ENCODE data around the gene HSD17B3.
"Not testable (repeated sequence)": the region's sequence is repeated elsewhere in the genome, so short reads cannot be mapped to it uniquely, and the experiment has no call there.

- TF ChIP-seq, protein P1, sequence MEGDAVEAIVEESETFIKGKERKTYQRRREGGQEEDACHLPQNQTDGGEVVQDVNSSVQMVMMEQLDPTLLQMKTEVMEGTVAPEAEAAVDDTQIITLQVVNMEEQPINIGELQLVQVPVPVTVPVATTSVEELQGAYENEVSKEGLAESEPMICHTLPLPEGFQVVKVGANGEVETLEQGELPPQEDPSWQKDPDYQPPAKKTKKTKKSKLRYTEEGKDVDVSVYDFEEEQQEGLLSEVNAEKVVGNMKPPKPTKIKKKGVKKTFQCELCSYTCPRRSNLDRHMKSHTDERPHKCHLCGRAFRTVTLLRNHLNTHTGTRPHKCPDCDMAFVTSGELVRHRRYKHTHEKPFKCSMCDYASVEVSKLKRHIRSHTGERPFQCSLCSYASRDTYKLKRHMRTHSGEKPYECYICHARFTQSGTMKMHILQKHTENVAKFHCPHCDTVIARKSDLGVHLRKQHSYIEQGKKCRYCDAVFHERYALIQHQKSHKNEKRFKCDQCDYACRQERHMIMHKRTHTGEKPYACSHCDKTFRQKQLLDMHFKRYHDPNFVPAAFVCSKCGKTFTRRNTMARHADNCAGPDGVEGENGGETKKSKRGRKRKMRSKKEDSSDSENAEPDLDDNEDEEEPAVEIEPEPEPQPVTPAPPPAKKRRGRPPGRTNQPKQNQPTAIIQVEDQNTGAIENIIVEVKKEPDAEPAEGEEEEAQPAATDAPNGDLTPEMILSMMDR (IDR thresholded peaks at IDR 0.05; ENCODE audit: extremely low read depth in 1 of 2, insufficient read depth in 1 of 2, low read depth in 1 of 2, low read length in 2 of 2), result not testable (repeated sequence)
- TF ChIP-seq EZH2 (IDR thresholded peaks at IDR 0.05; ENCODE audit: borderline replicate concordance, low read depth, low read length, severe bottlenecking); POLR2A (IDR thresholded peaks at IDR 0.05; ENCODE audit: low read depth, low read length); POLR2AphosphoS5 (IDR thresholded peaks at IDR 0.05; ENCODE audit: insufficient read depth, low read depth, low read length); MAX (IDR thresholded peaks at IDR 0.05; ENCODE audit: insufficient read depth, insufficient read length); MYC (IDR thresholded peaks at IDR 0.05; ENCODE audit: low read depth, low read length); JUN (IDR thresholded peaks at IDR 0.05; ENCODE audit: borderline replicate concordance, insufficient read depth, insufficient read length, low read depth); FOS (IDR thresholded peaks at IDR 0.05; ENCODE audit: borderline replicate concordance, insufficient read depth, low read length): not testable (repeated sequence)
Observed at GRCh38 chr9:96306958-96307357, 5.0 kb upstream of the HSD17B3 start.

All from endothelial cell of umbilical vein (primary cell).